ENCODE results near the gene FARP1. TPM values are rescaled to one million over a fixed set of nuclear protein-coding genes. Genes with fewer than 3 reads are reported as not detected.

Gene FARP1
- total RNA-seq, 4 donors from 2014 or later = 21.2 to 56.5 (median 35.1) TPM

DNA sequence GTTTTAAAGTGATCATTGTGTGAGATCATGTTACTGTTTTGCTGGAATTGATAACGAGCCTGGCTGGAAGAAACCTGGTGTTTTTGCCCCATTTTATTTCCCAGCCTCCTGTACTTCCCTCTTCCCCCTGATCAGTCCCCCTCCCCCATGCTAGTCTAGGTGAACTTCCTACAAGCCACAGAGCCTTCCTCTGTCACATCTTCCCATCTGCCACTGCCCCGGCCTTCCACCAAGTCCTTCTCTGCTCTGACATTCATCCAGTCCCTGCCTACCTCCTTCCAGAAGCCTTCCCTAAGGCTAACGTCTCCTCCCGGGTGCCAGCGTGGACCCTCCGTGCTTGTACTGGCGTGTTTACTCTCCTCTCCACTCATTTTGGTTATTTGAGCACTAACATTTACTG, 14.3 kb downstream of the FARP1 start:
- H3K27ac ChIP-seq (replicated peaks in 1 of 4) = no peak overlapping the region
- H3K4me3 ChIP-seq = no peak overlapping the region
- peaks cover 0 to 12% (median 3%) of the 10 kb centered on the region in 4 donors for H3K4me1 ChIP-seq
- DNase-seq (ENCODE audit: extremely low spot score) = no peak
- no peaks in the 10 kb centered on the region for H3K9me3 ChIP-seq
- intact Hi-C loops (cut with DNase I) = no loop called here
- 86% methylated on average over 7 of the region's 7 CpGs for WGBS
- TF ChIP-seq EP300 (IDR thresholded peaks at IDR 0.05) (no peak), POLR2A (IDR thresholded peaks at IDR 0.05; ENCODE audit: low read depth) (no peak), CTCF (IDR thresholded peaks at IDR 0.05) (no peak), POLR2AphosphoS5 (IDR thresholded peaks at IDR 0.05) (no peak)
- no peaks in the 10 kb centered on the region for H3K36me3 ChIP-seq
- H3K27me3 ChIP-seq = no peaks in the 10 kb centered on the region

- Histone ChIP-seq H3K4me1 (peaks cover 0 to 12% (median 3%) of the 10 kb centered on the region in 4 donors), H3K27me3 (no peaks in the 10 kb centered on the region), H3K4me3 (no peak overlapping the region), H3K36me3 (no peaks in the 10 kb centered on the region), H3K9me3 (no peaks in the 10 kb centered on the region), H3K27ac (replicated peaks in 1 of 4) (no peak overlapping the region)
- no peak for DNase-seq (ENCODE audit: extremely low spot score)
- WGBS = 95% methylated on average over 1 of the region's 1 CpG
- intact Hi-C loops (cut with DNase I) = no loop called here
- TF ChIP-seq POLR2A (IDR thresholded peaks at IDR 0.05; ENCODE audit: low read depth) (no peak), POLR2AphosphoS5 (IDR thresholded peaks at IDR 0.05) (no peak), EP300 (IDR thresholded peaks at IDR 0.05) (no peak), CTCF (IDR thresholded peaks at IDR 0.05) (no peak)
Observed at GRCh38 chr13:98157609-98158008, 14.7 kb downstream of the FARP1 start.

- Histone ChIP-seq H3K27me3 (no peaks in the 10 kb centered on the region), H3K9me3 (no peaks in the 10 kb centered on the region), H3K36me3 (no peaks in the 10 kb centered on the region), H3K27ac (replicated peaks in 1 of 4) (no peak overlapping the region), H3K4me1 (peaks cover 0 to 12% (median 3%) of the 10 kb centered on the region in 4 donors), H3K4me3 (no peak overlapping the region)
- intact Hi-C loops (cut with DNase I) = no loop called here
- DNase-seq (ENCODE audit: extremely low spot score) = peak; percentile 14
- WGBS = 81% methylated on average over 5 of the region's 5 CpGs
- TF ChIP-seq EP300 (IDR thresholded peaks at IDR 0.05) (no peak), CTCF (IDR thresholded peaks at IDR 0.05) (no peak), POLR2A (IDR thresholded peaks at IDR 0.05; ENCODE audit: low read depth) (no peak), POLR2AphosphoS5 (IDR thresholded peaks at IDR 0.05) (no peak)
Observed at GRCh38 chr13:98158172-98158899, 15.4 kb downstream of the FARP1 start.

DNA sequence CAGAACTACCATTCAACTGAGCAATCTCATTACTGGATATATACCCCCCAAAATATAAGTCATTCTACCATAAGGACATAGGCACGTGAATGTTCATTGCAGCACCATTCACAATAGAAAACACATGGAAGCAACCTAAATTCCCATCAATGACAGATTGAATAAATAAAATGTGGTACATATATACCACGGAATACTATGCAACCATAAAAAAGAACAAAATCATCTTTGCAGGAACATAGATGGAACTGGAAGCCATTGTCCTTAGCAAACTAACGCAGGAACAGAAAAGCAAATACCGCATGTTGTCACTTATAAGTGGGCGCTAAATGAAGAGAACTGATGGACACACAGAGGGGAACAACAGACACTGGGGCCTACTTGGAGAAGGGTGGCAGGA, 20.0 kb downstream of the FARP1 start:
- WGBS = 96% methylated on average over 5 of the region's 5 CpGs
- no peak overlapping the region for H3K27ac ChIP-seq (replicated peaks in 1 of 4)
- no peak for TF ChIP-seq POLR2A (IDR thresholded peaks at IDR 0.05; ENCODE audit: low read depth)
- no peak for TF ChIP-seq EP300 (IDR thresholded peaks at IDR 0.05)
- no peak for TF ChIP-seq CTCF (IDR thresholded peaks at IDR 0.05)
- TF ChIP-seq POLR2AphosphoS5 (IDR thresholded peaks at IDR 0.05) = no peak
- intact Hi-C loops (cut with DNase I) = no loop called here
- no peaks in the 10 kb centered on the region for H3K9me3 ChIP-seq
- no peaks in the 10 kb centered on the region for H3K27me3 ChIP-seq
- DNase-seq (ENCODE audit: extremely low spot score) = no peak
- H3K4me3 ChIP-seq = no peak overlapping the region
- peaks cover 0 to 6% (median 3%) of the 10 kb centered on the region in 4 donors for H3K4me1 ChIP-seq
- no peaks in the 10 kb centered on the region for H3K36me3 ChIP-seq

Measured in esophagus muscularis mucosa (tissue), 4 donors.